HCT116 (cell line): ENCODE measurements around the gene PPP1R14C. TPM values are rescaled to one million over a fixed set of nuclear protein-coding genes. Genes with fewer than 3 reads are reported as not detected.

ENCODE experiments used
- ATAC-seq: fragments of 200-7000 bp; cut with Tn5 transposase; 2 replicates; pipeline ENCODE4 v1.9.1; 2020; ENCODE audit warnings: mild to moderate bottlenecking, moderate library complexity
- BruUV-seq: library from RNA; stranded (reverse); fragments of 400-500 nt; replicated peaks from 2 replicates; lab custom pipeline; 2021; lab: Mats Ljungman, UMichigan
- CTCF ChIA-PET: fragments of 300-600 bp; sonication (Branson Sonifier 250); formaldehyde crosslinking; loops from one replicate; lab custom pipeline; 2021; ENCODE audit warnings: antibody characterized with exemption; lab: Charles Lee
- POLR2A ChIA-PET: fragments of 300-600, 350-600 bp; sonication (Branson Sonifier 250); formaldehyde crosslinking; loops from one replicate; lab custom pipeline; 2021; ENCODE audit warnings: antibody characterized with exemption; lab: Charles Lee
- RAD21 ChIA-PET, 2 experiments: fragments of 300-600 bp; sonication (Branson Sonifier 250); formaldehyde crosslinking; loops; one replicate each; lab custom pipeline; 2023; ENCODE audit warnings: low total read pairs in 2 of 2; ENCODE audit not compliant: uncharacterized antibody in 2 of 2, unreplicated experiment in 2 of 2, low non-redundant PET in 1 of 2; lab: Charles Lee
- DNase-seq: peaks from one replicate; pipeline ENCODE4 v3.0.0-alpha.2; 2010; ENCODE audit warnings: low read depth, low spot score
- H2AFZ ChIP-seq: fragments of 200-600 bp; shearing (Covaris generic), sonication (generic); 2 replicates; pipeline ENCODE4 v1.6.1; 2017; ENCODE audit warnings: low read depth, mixed run types, mixed read lengths, antibody characterized with exemption, low read length; ENCODE audit not compliant: poor library complexity, severe bottlenecking
- H3K27ac ChIP-seq: 2 replicates; pipeline ENCODE4 v1.5.1; 2012; ENCODE audit warnings: low read depth, low read length
- H3K27me3 ChIP-seq: fragments of 200-600 bp; sonication (generic); 2 replicates; pipeline ENCODE4 v1.6.1; 2016; ENCODE audit warnings: mixed run types, low read length, mixed read lengths; ENCODE audit not compliant: insufficient read depth
- H3K36me3 ChIP-seq, 2 experiments: fragments of 200-500 bp in 1 of 2; fragments of 200-600 bp in 1 of 2; sonication (Bioruptor generic) in 1 of 2; sonication (generic) in 1 of 2; 2 replicates each; pipeline versions ENCODE4 v1.5.1 to v1.6.1; 2014 to 2016; ENCODE audit warnings: low read length in 2 of 2, inconsistent platforms in 1 of 2, mixed read lengths in 1 of 2, mixed run types in 1 of 2; ENCODE audit not compliant: insufficient read depth in 2 of 2, control insufficient read depth in 1 of 2
- H3K4me1 ChIP-seq, 2 experiments: fragments of 200-600 bp in 1 of 2; sonication (generic) in 1 of 2; 2 replicates each; pipeline versions ENCODE4 v1.5.1 to v1.6.1; 2012 to 2017; ENCODE audit warnings: low read length in 2 of 2, inconsistent platforms in 1 of 2, mild to moderate bottlenecking in 1 of 2, mixed read lengths in 1 of 2, mixed run types in 1 of 2, moderate library complexity in 1 of 2; ENCODE audit not compliant: insufficient read depth in 2 of 2, control insufficient read depth in 1 of 2
- H3K4me2 ChIP-seq: fragments of 200-600 bp; sonication (generic); 2 replicates; pipeline ENCODE4 v1.6.1; 2017; ENCODE audit warnings: mixed run types, low read length, mixed read lengths
- H3K4me3 ChIP-seq, 2 experiments: fragments of 200-600 bp in 1 of 2; sonication (generic) in 1 of 2; replicated peaks in 1 of 2; 2 replicates each; pipeline ENCODE4 v1.5.1; 2011 to 2016; ENCODE audit warnings: low read length in 2 of 2, control low read depth in 1 of 2, low read depth in 1 of 2, mild to moderate bottlenecking in 1 of 2, mixed read lengths in 1 of 2, mixed run types in 1 of 2
- H3K79me2 ChIP-seq: fragments of 200-600 bp; sonication (generic); 2 replicates; pipeline ENCODE4 v1.6.1; 2017; ENCODE audit warnings: mild to moderate bottlenecking, mixed run types, low read length, moderate library complexity, mixed read lengths; ENCODE audit not compliant: insufficient read depth
- H3K9ac ChIP-seq: fragments of 200-600 bp; sonication (generic); 2 replicates; pipeline ENCODE4 v1.6.1; 2016; ENCODE audit warnings: low read length, mixed read lengths
- H3K9me2 ChIP-seq: fragments of 200-600 bp; sonication (generic), shearing (Covaris generic); 2 replicates; pipeline ENCODE4 v1.6.1; 2017; ENCODE audit warnings: mixed run types, mild to moderate bottlenecking, moderate library complexity; ENCODE audit not compliant: insufficient read depth
- H3K9me3 ChIP-seq, 2 experiments: fragments of 200-500 bp in 1 of 2; fragments of 200-600 bp in 1 of 2; sonication (Bioruptor generic) in 1 of 2; sonication (generic) in 1 of 2; 2 replicates each; pipeline ENCODE4 v1.6.1; 2014 to 2017; ENCODE audit warnings: low read length in 2 of 2, mixed read lengths in 2 of 2, inconsistent platforms in 1 of 2, low read depth in 1 of 2, mild to moderate bottlenecking in 1 of 2, mixed run types in 1 of 2, moderate library complexity in 1 of 2; ENCODE audit not compliant: control insufficient read depth in 1 of 2, insufficient read depth in 1 of 2
- H4K20me1 ChIP-seq: fragments of 200-600 bp; sonication (generic), shearing (Covaris generic); 2 replicates; pipeline ENCODE4 v1.6.1; 2017; ENCODE audit warnings: mixed run types, mild to moderate bottlenecking, moderate library complexity; ENCODE audit not compliant: insufficient read depth
- ATF3 ChIP-seq: IDR thresholded peaks from 2 replicates; pipeline ENCODE4 v1.6.1; 2012
- CBX3 ChIP-seq: IDR thresholded peaks from 2 replicates; pipeline ENCODE4 v1.6.1; 2012; ENCODE audit warnings: low read depth
- CEBPB ChIP-seq: IDR thresholded peaks from 2 replicates; pipeline ENCODE4 v1.6.1; 2012; ENCODE audit warnings: low read depth
- CTCF ChIP-seq, 3 experiments: fragments of 200-600 bp in 1 of 3; sonication (generic) in 1 of 3; IDR thresholded peaks in 2 of 3; conservative IDR thresholded peaks in 1 of 3; 2 replicates each; pipeline ENCODE4 v1.5.1; 2012 to 2017; ENCODE audit warnings: low read depth in 2 of 3, low read length in 2 of 3, antibody characterized with exemption in 1 of 3, borderline replicate concordance in 1 of 3, control low read depth in 1 of 3, mild to moderate bottlenecking in 1 of 3, mixed read lengths in 1 of 3, mixed run types in 1 of 3, moderate library complexity in 1 of 3; ENCODE audit not compliant: insufficient read depth in 1 of 3
- EGR1 ChIP-seq: IDR thresholded peaks from 2 replicates; pipeline ENCODE4 v1.6.1; 2012; ENCODE audit warnings: low read depth
- ELF1 ChIP-seq: IDR thresholded peaks from 2 replicates; pipeline ENCODE4 v1.6.1; 2012; ENCODE audit warnings: low read depth, borderline replicate concordance
- EZH2 ChIP-seq: fragments of 200-600 bp; sonication (generic); IDR thresholded peaks from 2 replicates; pipeline ENCODE4 v1.6.1; 2017; ENCODE audit warnings: antibody characterized with exemption, mixed run types
- EZH2phosphoT487 ChIP-seq: fragments of 200-600 bp; IDR thresholded peaks from 2 replicates; pipeline ENCODE4 v1.6.1; 2018; ENCODE audit warnings: antibody characterized with exemption, borderline replicate concordance
- FOSL1 ChIP-seq: IDR thresholded peaks from 2 replicates; pipeline ENCODE4 v1.6.1; 2012; ENCODE audit warnings: low read depth
- JUND ChIP-seq: IDR thresholded peaks from 2 replicates; pipeline ENCODE4 v1.6.1; 2012
- MAX ChIP-seq: IDR thresholded peaks from 2 replicates; pipeline ENCODE4 v1.6.1; 2012
- POLR2AphosphoS5 ChIP-seq: IDR thresholded peaks from 2 replicates; pipeline ENCODE4 v1.6.1; 2011; ENCODE audit warnings: mild to moderate bottlenecking, low read depth, low read length, moderate library complexity
- RAD21 ChIP-seq: IDR thresholded peaks from 2 replicates; pipeline ENCODE4 v1.6.1; 2012; ENCODE audit warnings: low read depth, mild to moderate bottlenecking
- REST ChIP-seq: IDR thresholded peaks from 2 replicates; pipeline ENCODE4 v1.6.1; 2012; ENCODE audit warnings: low read depth
- SIN3A ChIP-seq: IDR thresholded peaks from 2 replicates; pipeline ENCODE4 v1.6.1; 2012; ENCODE audit warnings: low read depth
- SP1 ChIP-seq: IDR thresholded peaks from 2 replicates; pipeline ENCODE4 v1.6.1; 2012; ENCODE audit warnings: low read depth
- TCF7L2 ChIP-seq: IDR thresholded peaks from 2 replicates; pipeline ENCODE4 v1.7.0; 2011; ENCODE audit warnings: borderline replicate concordance, inconsistent platforms; ENCODE audit not compliant: insufficient read depth, insufficient read length; ENCODE audit errors: extremely low read depth
- YY1 ChIP-seq: IDR thresholded peaks from 2 replicates; pipeline ENCODE4 v1.6.1; 2011; ENCODE audit warnings: low read length, low read depth, moderate library complexity, mild to moderate bottlenecking; ENCODE audit not compliant: insufficient replicate concordance; ENCODE audit errors: extremely low read depth
- ZFX ChIP-seq: fragments of 450-650 bp; IDR thresholded peaks from 2 replicates; pipeline ENCODE4 v1.6.1; 2017
- ZNF274 ChIP-seq: fragments of 200-500 bp; sonication (Bioruptor generic); IDR thresholded peaks from 2 replicates; pipeline ENCODE4 v1.6.1; 2014; ENCODE audit warnings: mild to moderate bottlenecking, low read depth, low read length, inconsistent platforms
- intact Hi-C: fragments of 100-400 bp; cut with micrococcal nuclease; formaldehyde crosslinking; loops from 2 replicates; pipeline ENCODE4 v1.10.0; 2022
- total RNA-seq: library from RNA; stranded (reverse); gene quantifications from one replicate; pipeline ENCODE4 v1.2.1, GENCODE V29; 2021; ENCODE audit not compliant: unreplicated experiment

Gene PPP1R14C
- total RNA-seq, 1 experiment from 2014 or later: 7.8 TPM

- Histone ChIP-seq H3K9me2 (no peaks in the 10 kb centered on the region), H3K36me3 (no peaks in the 10 kb centered on the region), H2AFZ (no peak overlapping the region), H3K4me1 (peaks cover 10 to 20% of the 10 kb centered on the region in 2 experiments), H3K9me3 (no peaks in the 10 kb centered on the region)
- BruUV-seq: no TSS peak
- CTCF ChIA-PET: interaction anchor here (0.8 kb wide), 1 partner anchor 121 kb away, joined by 3 read pairs; no protein-coding TSS in a partner anchor
- TF ChIP-seq FOSL1: no peak
- no peak for TF ChIP-seq EZH2phosphoT487
- TF ChIP-seq ATF3: no peak
- TF ChIP-seq TCF7L2: no peak
- no peak for TF ChIP-seq JUND
- TF ChIP-seq REST: no peak
- no peak for TF ChIP-seq CTCF (IDR thresholded peaks at IDR 0.05 in 2 of 3, conservative IDR thresholded peaks at IDR 0.05 in 1 of 3; ENCODE audit: borderline replicate concordance in 1 of 3, insufficient read depth in 1 of 3, low read depth in 2 of 3, low read length in 2 of 3)
- TF ChIP-seq CEBPB: no peak
- no peak for TF ChIP-seq SIN3A
- no peak for TF ChIP-seq YY1
- no peak for TF ChIP-seq EGR1
- TF ChIP-seq ZFX: no peak
- TF ChIP-seq CBX3: no peak
- no peak for TF ChIP-seq ZNF274
- TF ChIP-seq EZH2: no peak
- no peak for TF ChIP-seq RAD21
- no peak for TF ChIP-seq MAX
- TF ChIP-seq SP1: no peak
- no peak for TF ChIP-seq ELF1
- TF ChIP-seq POLR2AphosphoS5: no peak
- TF ChIP-seq, all 23 proteins: peak for 0
- intact Hi-C loops: no loop called here
- no peaks in the 10 kb centered on the region for H4K20me1 ChIP-seq
- ATAC-seq (no peak), DNase-seq (no peak)
- no peak overlapping the region for H3K9ac ChIP-seq
- RAD21 ChIA-PET: no interaction called here
- POLR2A ChIA-PET: no interaction called here
- H3K4me3 ChIP-seq: no peak overlapping the region
- peak overlapping the region; percentile 8; the same call in 1 of the 2 replicates for H3K27ac ChIP-seq
- H3K27me3 ChIP-seq: no peaks in the 10 kb centered on the region
- H3K4me2 ChIP-seq: peak overlapping the region; percentile 64
- H3K79me2 ChIP-seq: no peaks in the 10 kb centered on the region
Observed at GRCh38 chr6:150201772-150202329, 59.0 kb downstream of the PPP1R14C start.
